HepG2 (cell line): ENCODE data around the gene KDM5A. TPM values are rescaled to one million over a fixed set of nuclear protein-coding genes. Genes with fewer than 3 reads are reported as not detected.

Source experiments
- AGO2 ChIP-seq: fragments of 200-400 bp; formaldehyde crosslinking; optimal IDR thresholded peaks from 2 replicates; pipeline ENCODE3; 2017; ENCODE audit warnings: mild to moderate bottlenecking, low read depth, low read length, moderate library complexity
- CAMTA2 ChIP-seq: sonication (generic); formaldehyde crosslinking; IDR thresholded peaks from 2 replicates; pipeline ENCODE4 v1.4.0; 2020; ENCODE audit warnings: mild to moderate bottlenecking, missing genetic modification reagents, borderline replicate concordance
- ELF3 ChIP-seq: IDR thresholded peaks from 2 replicates; pipeline ENCODE4 v1.6.1; 2016; ENCODE audit warnings: missing genetic modification reagents, missing compliant biosample characterization
- FOXO4 ChIP-seq: sonication (generic); formaldehyde crosslinking; conservative IDR thresholded peaks from 2 replicates; pipeline ENCODE4 v1.8.1; 2023; ENCODE audit warnings: missing genetic modification reagents
- GABPA ChIP-seq, 2 experiments: IDR thresholded peaks; 2 replicates each; pipeline ENCODE4 v1.6.1; 2011 to 2016; ENCODE audit warnings: low read depth in 2 of 2, low read length in 1 of 2, missing biosample characterization in 1 of 2, missing genetic modification characterization in 1 of 2
- GZF1 ChIP-seq: sonication (generic); formaldehyde crosslinking; IDR thresholded peaks from 2 replicates; pipeline ENCODE4 v1.5.1; 2020; ENCODE audit warnings: mild to moderate bottlenecking, missing genetic modification reagents
- KDM3A ChIP-seq: IDR thresholded peaks from 2 replicates; pipeline ENCODE4 v1.6.1; 2018; ENCODE audit warnings: low read depth, missing compliant biosample characterization
- MAFF ChIP-seq: IDR thresholded peaks from 2 replicates; pipeline ENCODE4 v1.6.1; 2011; ENCODE audit warnings: low read depth, low read length, improper control_type of control experiment
- PHF20 ChIP-seq: sonication (generic); formaldehyde crosslinking; IDR thresholded peaks from 2 replicates; pipeline ENCODE4 v1.5.0; 2020; ENCODE audit warnings: mild to moderate bottlenecking, missing genetic modification reagents
- RCOR2 ChIP-seq: IDR thresholded peaks from 2 replicates; pipeline ENCODE4 v1.6.1; 2016; ENCODE audit warnings: missing biosample characterization, missing genetic modification reagents
- SIN3A ChIP-seq: IDR thresholded peaks from 2 replicates; pipeline ENCODE4 v1.6.1; 2011; ENCODE audit warnings: low read depth, mild to moderate bottlenecking, control low read depth, low read length, borderline replicate concordance
- SP1 ChIP-seq, 2 experiments: fragments of 450-650 bp in 1 of 2; sonication (generic) in 1 of 2; formaldehyde crosslinking in 1 of 2; IDR thresholded peaks; 2 replicates each; pipeline versions ENCODE4 v1.4.0 to v1.6.1; 2016 to 2020; ENCODE audit warnings: missing genetic modification reagents in 1 of 2
- TCF7L2 ChIP-seq: IDR thresholded peaks from 2 replicates; pipeline ENCODE4 v1.6.1; 2011; ENCODE audit warnings: mild to moderate bottlenecking, low read depth, low read length, moderate library complexity
- THAP7 ChIP-seq: sonication (generic); formaldehyde crosslinking; IDR thresholded peaks from 2 replicates; pipeline ENCODE4 v1.8.1; 2023; ENCODE audit warnings: mild to moderate bottlenecking, missing genetic modification reagents
- ZNF382 ChIP-seq: sonication (generic); formaldehyde crosslinking; IDR thresholded peaks from 2 replicates; pipeline ENCODE4 v1.5.0; 2020; ENCODE audit warnings: missing genetic modification reagents, mild to moderate bottlenecking, borderline replicate concordance
- ZNF543 ChIP-seq: sonication (generic); formaldehyde crosslinking; IDR thresholded peaks from 2 replicates; pipeline ENCODE4 v1.4.0; 2020; ENCODE audit warnings: mild to moderate bottlenecking, missing genetic modification reagents
- ZNF609 ChIP-seq: sonication (generic); formaldehyde crosslinking; IDR thresholded peaks from 2 replicates; pipeline ENCODE4 v1.4.0; 2020; ENCODE audit warnings: mild to moderate bottlenecking, missing genetic modification reagents, borderline replicate concordance
- ZNF672 ChIP-seq: sonication (generic); formaldehyde crosslinking; IDR thresholded peaks from 2 replicates; pipeline ENCODE4 v1.8.1; 2022; ENCODE audit warnings: missing genetic modification reagents
- ZNF691 ChIP-seq: sonication (generic); formaldehyde crosslinking; IDR thresholded peaks from 2 replicates; pipeline ENCODE4 v1.4.0; 2020; ENCODE audit warnings: missing genetic modification reagents, low read depth, mild to moderate bottlenecking, borderline replicate concordance
- ZNF773 ChIP-seq: sonication (generic); formaldehyde crosslinking; IDR thresholded peaks from 2 replicates; pipeline ENCODE4 v1.4.0; 2020; ENCODE audit warnings: missing genetic modification reagents, borderline replicate concordance
- ZSCAN20 ChIP-seq: sonication (generic); formaldehyde crosslinking; IDR thresholded peaks from 2 replicates; pipeline ENCODE4 v1.4.0; 2020; ENCODE audit warnings: missing genetic modification reagents, mild to moderate bottlenecking, borderline replicate concordance
- polyA plus RNA-seq, 8 experiments: library from polyadenylated mRNA; depleted of rRNA in 3 of 8; stranded (reverse) in 7 of 8; unstranded in 1 of 8; fragments of >200 nt; fragmentation: Illumina TruSeq in 4 of 8; extraction: Trizol in 4 of 8; gene quantifications; 2 replicates each; pipeline versions ENCODE4 v1.2.1 to v1.2.3, GENCODE V29; 2011 to 2016; ENCODE audit warnings: low read depth in 4 of 8, missing spikeins in 1 of 8, mixed read lengths in 1 of 8; ENCODE audit not compliant: insufficient read depth in 1 of 8
- total RNA-seq, 5 experiments: library from RNA; depleted of rRNA; stranded (reverse); fragments of >200 nt; fragmentation: Illumina TruSeq; extraction: Trizol; gene quantifications; 2 replicates each; pipeline ENCODE4 v1.2.3, GENCODE V29; 2016; ENCODE audit warnings: low read depth in 1 of 5

The KDM5A gene
- total and polyA plus RNA-seq, 2 of the 13 experiments (the other 11 are each of a cell fraction or from before 2014, with no cell fraction given) = 12.0 to 29.2 TPM

- TF ChIP-seq ZNF609 (CRISPR knock-in tag) = no peak; the same call in 1 of the 2 replicates
- no peak for TF ChIP-seq ZNF691 (CRISPR knock-in tag)
- TF ChIP-seq CAMTA2 (CRISPR knock-in tag) = no peak
- TF ChIP-seq ZSCAN20 (CRISPR knock-in tag) = no peak
- no peak for TF ChIP-seq THAP7 (CRISPR knock-in tag)
- no peak for TF ChIP-seq GABPA (IDR thresholded peaks at IDR 0.05; ENCODE audit: low read depth, low read length)
- peak; percentile 80 for TF ChIP-seq GABPA (CRISPR knock-in tag; IDR thresholded peaks at IDR 0.05; ENCODE audit: low read depth)
- TF ChIP-seq MAFF = no peak
- peak; percentile 42; the same call in 1 of the 2 replicates for TF ChIP-seq KDM3A (CRISPR knock-in tag)
- no peak for TF ChIP-seq TCF7L2
- peak; percentile 74; the same call in 1 of the 2 replicates for TF ChIP-seq PHF20 (CRISPR knock-in tag)
- TF ChIP-seq ZNF672 (CRISPR knock-in tag) = no peak
- TF ChIP-seq AGO2 = no peak
- 0 out of 2 replicates have a peak, but pooled peaks have one; percentile 35 for TF ChIP-seq ELF3
- TF ChIP-seq GZF1 (CRISPR knock-in tag) = no peak
- peak; percentile 70; the same call in 1 of the 2 replicates for TF ChIP-seq SP1 (IDR thresholded peaks at IDR 0.05)
- TF ChIP-seq SP1 (CRISPR knock-in tag; IDR thresholded peaks at IDR 0.05) = peak; percentile 99
- peak; percentile 92 for TF ChIP-seq SIN3A
- TF ChIP-seq ZNF543 (CRISPR knock-in tag) = no peak
- TF ChIP-seq FOXO4 (CRISPR knock-in tag) = 0 out of 2 replicates have a peak, but pooled peaks have one; percentile 68
- TF ChIP-seq ZNF382 (CRISPR knock-in tag) = no peak
- no peak for TF ChIP-seq RCOR2 (CRISPR knock-in tag)
- TF ChIP-seq ZNF773 (CRISPR knock-in tag) = no peak
These were observed 12.3 kb upstream of the KDM5A start, which contains the start of gene CCDC77 (continued) for GRCh38 chr12:401235-402028.
